OCI-LY1 (cell line): ENCODE data around the gene PPCDC.

ENCODE experiments used
- H2AFZ ChIP-seq: fragments of 200-600 bp; sonication (generic), shearing (Covaris generic); 2 replicates; pipeline ENCODE4 v1.6.0; 2014; ENCODE audit warnings: antibody characterized with exemption, mild to moderate bottlenecking, low read length
- H3F3A ChIP-seq: fragments of 200-600 bp; sonication (generic), shearing (Covaris generic); 2 replicates; pipeline ENCODE4 v1.6.0; 2014; ENCODE audit warnings: mild to moderate bottlenecking, antibody characterized with exemption, low read length, moderate library complexity; ENCODE audit not compliant: insufficient read depth
- H3K27ac ChIP-seq: fragments of 200-600 bp; sonication (generic); 2 replicates; pipeline ENCODE4 v1.5.1; 2014; ENCODE audit warnings: low read length, mixed run types, mild to moderate bottlenecking, low read depth; ENCODE audit not compliant: poor library complexity, severe bottlenecking
- H3K27me3 ChIP-seq: fragments of 200-600 bp; sonication (generic); 2 replicates; pipeline ENCODE4 v1.6.0; 2014; ENCODE audit warnings: antibody characterized with exemption, mild to moderate bottlenecking, low read length, moderate library complexity; ENCODE audit not compliant: insufficient read depth
- H3K36me3 ChIP-seq: fragments of 200-600 bp; sonication (generic); 2 replicates; pipeline ENCODE4 v1.6.1; 2014; ENCODE audit warnings: mild to moderate bottlenecking, antibody characterized with exemption, low read length, moderate library complexity, mixed read lengths; ENCODE audit not compliant: insufficient read depth
- H3K4me1 ChIP-seq: fragments of 200-600 bp; sonication (generic); 2 replicates; pipeline ENCODE4 v1.5.1; 2014; ENCODE audit warnings: mild to moderate bottlenecking, low read length, moderate library complexity; ENCODE audit not compliant: insufficient read depth, severe bottlenecking
- H3K4me2 ChIP-seq: fragments of 200-600 bp; sonication (generic), shearing (Covaris generic); 2 replicates; pipeline ENCODE4 v1.6.1; 2014; ENCODE audit warnings: low read length
- H3K4me3 ChIP-seq: fragments of 200-600 bp; sonication (generic); 2 replicates; pipeline ENCODE4 v1.5.1; 2014; ENCODE audit warnings: low read length, low read depth, mild to moderate bottlenecking, mixed read lengths; ENCODE audit not compliant: poor library complexity, severe bottlenecking
- H3K79me2 ChIP-seq: fragments of 200-600 bp; shearing (Covaris generic); 2 replicates; pipeline ENCODE4 v1.6.1; 2016; ENCODE audit warnings: mixed run types, low read length, mixed read lengths; ENCODE audit not compliant: insufficient read depth
- H3K9ac ChIP-seq: fragments of 200-600 bp; sonication (generic), shearing (Covaris generic); 2 replicates; pipeline ENCODE4 v1.6.1; 2014; ENCODE audit warnings: mild to moderate bottlenecking, low read length, mixed read lengths
- H3K9me2 ChIP-seq: fragments of 200-600 bp; sonication (generic), shearing (Covaris generic); 2 replicates; pipeline ENCODE4 v1.6.1; 2014; ENCODE audit warnings: low read depth, mild to moderate bottlenecking, low read length, mixed read lengths
- H3K9me3 ChIP-seq: fragments of 200-600 bp; shearing (Covaris generic); 2 replicates; pipeline ENCODE4 v1.6.1; 2014; ENCODE audit warnings: low read length, mixed read lengths
- H4K20me1 ChIP-seq: fragments of 200-600 bp; sonication (generic), shearing (Covaris generic); 2 replicates; pipeline ENCODE4 v1.6.0; 2016; ENCODE audit warnings: mild to moderate bottlenecking, low read length; ENCODE audit not compliant: insufficient read depth
- CTCF ChIP-seq: fragments of 200-600 bp; sonication (generic), shearing (Covaris generic); IDR thresholded peaks from 2 replicates; pipeline ENCODE4 v1.5.1; 2017; ENCODE audit warnings: mild to moderate bottlenecking, antibody characterized with exemption, low read length, moderate library complexity, mixed read lengths
- EZH2 ChIP-seq: fragments of 200-600 bp; sonication (generic), shearing (Covaris generic); IDR thresholded peaks from 2 replicates; pipeline ENCODE4 v1.8.0; 2017; ENCODE audit warnings: borderline replicate concordance, mixed run types, mild to moderate bottlenecking, antibody characterized with exemption, low read length, moderate library complexity, mixed read lengths

Gene PPCDC

GRCh38 chr15:75097939-75098338 is 74.5 kb downstream of the PPCDC start:
- no peaks in the 10 kb centered on the region for H3K4me1 ChIP-seq
- no peaks in the 10 kb centered on the region for H3F3A ChIP-seq
- no peaks in the 10 kb centered on the region for H3K79me2 ChIP-seq
- no peaks in the 10 kb centered on the region for H3K9me2 ChIP-seq
- no peak overlapping the region for H3K27ac ChIP-seq
- no peaks in the 10 kb centered on the region for H4K20me1 ChIP-seq
- H2AFZ ChIP-seq, result no peak overlapping the region
- TF ChIP-seq EZH2 (no peak), CTCF (no peak)
- no peaks in the 10 kb centered on the region for H3K9me3 ChIP-seq
- H3K36me3 ChIP-seq, result no peaks in the 10 kb centered on the region
- H3K4me2 ChIP-seq, result no peak overlapping the region
- H3K27me3 ChIP-seq, result no peaks in the 10 kb centered on the region
- H3K9ac ChIP-seq, result no peak overlapping the region
- no peak overlapping the region for H3K4me3 ChIP-seq

GRCh38 chr15:75098404-75098803 is 75.0 kb downstream of the PPCDC start:
- Histone ChIP-seq H4K20me1 (no peaks in the 10 kb centered on the region), H3K27me3 (no peaks in the 10 kb centered on the region), H2AFZ (no peak overlapping the region), H3F3A (no peaks in the 10 kb centered on the region), H3K4me3 (no peak overlapping the region), H3K9me2 (no peaks in the 10 kb centered on the region), H3K4me1 (no peaks in the 10 kb centered on the region), H3K27ac (no peak overlapping the region), H3K4me2 (no peak overlapping the region), H3K79me2 (no peaks in the 10 kb centered on the region), H3K9ac (no peak overlapping the region), H3K9me3 (no peaks in the 10 kb centered on the region), H3K36me3 (no peaks in the 10 kb centered on the region)
- no peak for TF ChIP-seq EZH2
- TF ChIP-seq CTCF, result no peak
